Measurements from ENCODE around the gene CAMSAP3.

DNA sequence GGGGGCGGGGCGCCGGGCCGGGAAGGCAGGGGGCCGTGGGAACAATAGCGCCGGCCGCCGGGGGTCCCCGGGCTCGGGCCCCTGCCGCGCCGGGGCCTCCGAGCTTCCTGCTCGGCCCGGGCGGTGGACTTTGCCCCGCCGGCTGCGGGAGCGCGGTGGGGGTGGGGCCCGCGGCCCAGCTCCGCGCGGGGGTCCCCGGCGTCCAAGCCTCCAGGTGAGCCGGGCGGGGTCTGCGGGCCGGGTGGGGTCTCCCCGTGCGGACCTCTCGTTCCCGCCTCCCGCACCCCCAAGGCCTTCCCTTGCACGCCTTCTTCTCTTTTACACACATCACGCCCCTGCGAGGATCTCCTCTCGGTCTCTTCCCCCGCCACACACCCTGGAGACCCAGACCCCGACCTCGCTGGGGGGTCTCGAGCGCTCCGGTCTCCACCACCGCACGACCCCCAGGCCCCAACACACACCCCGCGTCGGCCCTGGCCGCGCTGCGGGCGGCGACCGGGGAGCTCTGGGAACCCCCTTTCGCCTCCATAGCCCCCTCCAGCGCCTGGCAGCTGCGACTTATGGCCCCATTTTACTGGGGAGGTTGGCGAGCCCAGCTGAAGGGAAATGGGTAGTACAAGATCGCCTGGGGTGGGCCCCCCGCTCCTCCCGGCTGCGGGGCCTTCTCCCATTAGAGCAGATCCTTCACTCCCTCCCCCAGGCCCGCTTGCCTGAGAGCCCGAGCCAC is 711 bp downstream of the CAMSAP3 start:
- TF ChIP-seq, protein P1, sequence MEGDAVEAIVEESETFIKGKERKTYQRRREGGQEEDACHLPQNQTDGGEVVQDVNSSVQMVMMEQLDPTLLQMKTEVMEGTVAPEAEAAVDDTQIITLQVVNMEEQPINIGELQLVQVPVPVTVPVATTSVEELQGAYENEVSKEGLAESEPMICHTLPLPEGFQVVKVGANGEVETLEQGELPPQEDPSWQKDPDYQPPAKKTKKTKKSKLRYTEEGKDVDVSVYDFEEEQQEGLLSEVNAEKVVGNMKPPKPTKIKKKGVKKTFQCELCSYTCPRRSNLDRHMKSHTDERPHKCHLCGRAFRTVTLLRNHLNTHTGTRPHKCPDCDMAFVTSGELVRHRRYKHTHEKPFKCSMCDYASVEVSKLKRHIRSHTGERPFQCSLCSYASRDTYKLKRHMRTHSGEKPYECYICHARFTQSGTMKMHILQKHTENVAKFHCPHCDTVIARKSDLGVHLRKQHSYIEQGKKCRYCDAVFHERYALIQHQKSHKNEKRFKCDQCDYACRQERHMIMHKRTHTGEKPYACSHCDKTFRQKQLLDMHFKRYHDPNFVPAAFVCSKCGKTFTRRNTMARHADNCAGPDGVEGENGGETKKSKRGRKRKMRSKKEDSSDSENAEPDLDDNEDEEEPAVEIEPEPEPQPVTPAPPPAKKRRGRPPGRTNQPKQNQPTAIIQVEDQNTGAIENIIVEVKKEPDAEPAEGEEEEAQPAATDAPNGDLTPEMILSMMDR (IDR thresholded peaks at IDR 0.05; ENCODE audit: low read depth, low read length): no peak
- no peak for TF ChIP-seq EZH2phosphoT487 (IDR thresholded peaks at IDR 0.05; ENCODE audit: low read depth)
